Skeletal muscle cell (primary cell): Measurements from ENCODE around the gene MNX1.

Experiments used
- DNase-seq: peaks from one replicate; pipeline ENCODE4 v3.0.0-alpha.2; 2010; ENCODE audit warnings: low read depth
- H3K4me3 ChIP-seq: 2 replicates; pipeline ENCODE4 v1.5.1; 2011; ENCODE audit warnings: low read depth, mild to moderate bottlenecking, control low read depth, low read length, moderate library complexity

Gene MNX1

GRCh38 chr7:157033483-157034473 lies 23.3 kb upstream of the MNX1 start:
- DNase-seq = no peak
- H3K4me3 ChIP-seq = no peak overlapping the region

- DNase-seq = no peak
- no peak overlapping the region for H3K4me3 ChIP-seq
Observed at GRCh38 chr7:157032644-157033482, 22.4 kb upstream of the MNX1 start.

DNA sequence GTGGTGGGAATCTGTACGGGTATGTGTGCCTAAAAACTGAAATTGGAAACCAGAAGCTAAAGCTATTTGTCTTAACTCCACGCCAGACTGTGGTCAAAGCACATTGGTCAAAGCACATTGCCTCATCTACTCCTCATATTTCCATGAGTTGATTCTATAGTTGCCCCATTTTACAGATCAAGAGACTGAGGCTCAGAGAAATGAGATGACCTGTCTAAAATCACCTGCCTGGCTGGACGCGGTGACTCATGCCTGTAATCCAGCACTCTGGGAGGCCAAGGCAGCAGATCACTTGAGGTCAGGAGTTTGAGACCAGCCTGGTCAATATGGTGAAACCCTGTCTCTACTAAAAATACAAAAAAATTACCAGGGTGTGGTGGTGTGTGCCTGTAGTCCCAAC lies 21.7 kb upstream of the MNX1 start:
- H3K4me3 ChIP-seq = no peak overlapping the region
- no peak for DNase-seq

GRCh38 chr7:157028199-157028903 lies 17.9 kb upstream of the MNX1 start:
- H3K4me3 ChIP-seq = no peak overlapping the region
- no peak for DNase-seq

GRCh38 chr7:157027568-157028198 lies 17.2 kb upstream of the MNX1 start:
- no peak for DNase-seq
- no peak overlapping the region for H3K4me3 ChIP-seq

DNA sequence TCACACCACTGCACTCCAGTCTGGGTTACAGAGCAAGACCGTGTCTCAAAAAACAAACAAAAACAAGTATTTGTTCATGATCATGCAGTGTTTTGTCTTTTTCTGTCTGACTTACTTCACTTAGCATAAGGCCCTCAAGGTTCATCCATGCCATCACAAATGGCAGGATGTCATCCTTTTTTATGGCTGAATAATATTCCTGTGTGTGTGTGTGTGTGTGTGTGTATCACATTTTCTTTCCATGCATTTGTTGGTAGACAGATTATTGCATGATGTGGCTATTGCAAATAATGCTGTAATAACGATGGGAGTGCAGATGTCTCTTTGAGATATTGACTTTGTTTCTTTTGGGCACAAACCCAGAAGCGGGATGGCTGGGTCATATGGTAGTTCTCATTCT lies 14.3 kb upstream of the MNX1 start:
- no peak for DNase-seq
- no peak overlapping the region for H3K4me3 ChIP-seq

GRCh38 chr7:157023589-157023905 lies 13.1 kb upstream of the MNX1 start:
- DNase-seq = no peak
- no peak overlapping the region for H3K4me3 ChIP-seq

DNA sequence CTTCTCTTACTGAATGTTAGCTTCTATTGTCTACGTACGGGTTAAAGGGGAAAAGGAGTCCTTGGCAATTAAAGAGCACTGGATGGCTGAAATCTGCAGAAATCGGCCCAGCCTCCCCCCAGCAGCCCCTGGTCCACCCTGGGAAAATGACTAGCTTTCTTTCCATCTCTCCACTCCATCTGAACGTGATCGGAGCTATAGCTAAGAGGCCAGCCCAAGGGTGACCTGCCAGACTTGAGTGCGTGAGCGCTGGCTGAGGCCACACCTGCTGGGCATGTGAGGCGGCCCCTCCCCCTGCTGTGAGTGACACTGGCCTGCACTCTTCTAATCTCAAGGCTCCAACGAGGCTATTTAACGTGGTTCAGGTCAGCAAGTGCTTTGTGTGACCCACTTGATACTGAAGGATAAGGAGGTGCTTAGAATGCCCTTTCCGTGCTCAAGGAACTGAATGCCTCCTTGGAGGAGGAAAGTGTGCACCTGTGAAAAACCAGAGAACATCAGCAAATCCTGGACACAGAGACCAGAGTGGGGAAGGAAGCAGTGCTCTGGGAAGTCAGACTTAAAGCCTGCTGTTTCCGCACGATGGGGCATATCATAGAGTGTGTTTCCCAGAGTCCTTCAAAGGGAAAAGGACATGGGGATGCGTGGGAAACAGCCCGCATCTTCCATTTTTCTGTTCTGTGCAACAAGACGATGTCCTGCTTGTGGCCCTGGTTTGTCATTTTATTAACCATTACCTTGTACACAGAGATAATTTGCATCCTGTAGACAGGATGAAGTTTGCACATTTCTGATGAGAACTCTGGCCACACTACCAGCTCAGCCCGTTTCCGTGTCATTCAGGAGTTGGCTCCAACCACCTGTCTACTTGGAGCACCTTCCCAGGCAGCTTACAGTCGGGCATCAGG lies 12.5 kb upstream of the MNX1 start:
- DNase-seq = no peak
- H3K4me3 ChIP-seq = no peak overlapping the region

DNA sequence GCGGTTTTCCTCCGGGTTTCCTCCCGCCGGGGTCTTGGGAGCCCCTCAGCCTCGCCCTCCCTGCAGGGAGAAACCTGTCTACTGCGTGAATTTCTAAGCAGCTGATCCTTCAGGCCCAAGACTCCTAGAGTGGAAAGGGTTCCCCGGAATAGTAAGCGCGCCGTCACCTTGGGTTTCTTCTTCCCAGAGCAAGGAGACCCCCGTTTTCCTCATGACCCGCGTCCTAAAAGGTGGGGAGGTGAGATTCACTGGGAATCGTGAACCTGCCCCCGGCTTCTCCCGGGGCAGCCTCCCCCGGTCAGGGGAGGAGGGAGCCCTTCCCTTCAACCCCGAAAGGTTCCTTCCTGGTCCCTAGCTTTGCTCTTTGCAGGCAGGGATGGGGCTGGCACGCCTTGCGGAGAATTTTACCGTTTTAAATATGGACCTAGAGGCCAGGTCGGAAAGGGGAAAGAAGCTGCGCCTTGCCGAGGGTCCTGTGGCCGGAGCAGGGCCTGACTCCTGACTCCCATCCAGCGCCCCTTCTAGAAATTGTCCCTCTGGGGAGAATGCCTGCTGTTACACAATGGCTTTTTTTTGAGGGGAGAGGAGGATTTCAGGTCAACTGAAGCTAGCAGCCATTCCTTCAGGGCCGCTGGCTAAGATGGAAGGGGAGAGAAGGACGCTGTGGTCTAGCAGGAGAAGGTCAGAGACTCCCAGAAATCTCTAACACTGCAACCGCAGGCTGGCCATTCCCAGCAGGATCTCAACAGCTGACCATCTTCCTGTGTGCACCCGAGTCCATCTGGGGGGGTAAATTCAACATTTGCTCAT lies 11.6 kb upstream of the MNX1 start:
- DNase-seq = no peak
- H3K4me3 ChIP-seq = no peak overlapping the region

GRCh38 chr7:157021071-157021870 lies 10.8 kb upstream of the MNX1 start:
- H3K4me3 ChIP-seq = no peak overlapping the region

GRCh38 chr7:157020514-157021070 lies 10.1 kb upstream of the MNX1 start:
- H3K4me3 ChIP-seq = no peak overlapping the region
- DNase-seq = no peak

More at GRCh38 chr7:157021071-157021870, 10.8 kb upstream of the MNX1 start:
- no peak for DNase-seq

DNA sequence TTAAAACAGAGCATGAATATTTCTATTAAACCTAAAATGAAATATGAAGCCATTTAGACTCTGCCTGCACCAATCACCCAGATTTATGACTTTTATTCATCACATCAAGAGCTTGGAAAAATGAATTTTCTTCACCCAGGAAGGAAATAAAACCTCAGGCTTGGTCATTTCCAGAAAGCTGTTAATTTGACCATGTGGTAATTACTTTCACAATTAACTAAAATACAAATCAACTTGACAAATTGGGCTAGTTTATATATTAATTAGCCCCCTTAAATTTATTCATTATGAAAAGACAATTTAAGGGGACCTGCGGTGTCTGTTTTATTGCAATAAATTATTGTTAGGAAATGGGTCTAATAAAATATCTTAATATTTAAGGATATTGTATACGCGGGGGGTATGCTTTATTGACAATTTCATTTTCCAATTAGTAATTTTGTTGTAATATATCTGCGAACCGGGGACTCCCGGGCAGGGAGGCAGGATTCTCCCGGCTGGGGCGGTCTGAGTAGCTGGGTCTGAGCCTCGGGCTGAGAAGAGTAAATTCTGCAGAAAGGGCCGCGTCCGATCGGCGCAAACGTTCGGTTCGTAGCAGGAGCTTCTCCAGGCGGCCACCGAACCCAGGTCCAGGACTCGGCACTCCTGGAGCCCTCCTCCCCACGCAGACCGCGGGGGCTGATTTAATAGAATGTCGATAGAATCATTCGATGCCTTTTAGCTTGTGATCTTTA lies 9.4 kb upstream of the MNX1 start:
- no peak for DNase-seq
- H3K4me3 ChIP-seq = no peak overlapping the region

- no peak for DNase-seq
- H3K4me3 ChIP-seq = no peak overlapping the region
Observed at GRCh38 chr7:157018997-157019608, 8.6 kb upstream of the MNX1 start.

GRCh38 chr7:157018328-157018996 lies 8.0 kb upstream of the MNX1 start:
- DNase-seq = no peak
- no peak overlapping the region for H3K4me3 ChIP-seq
